ENCODE results near the gene ATP1A1. TPM values are rescaled to one million over a fixed set of nuclear protein-coding genes. Genes with fewer than 3 reads are reported as not detected.

ATP1A1 gene
- polyA plus RNA-seq, 3 donors, result 32.3 to 135 (median 32.7) TPM

- Mint-ChIP-seq H3K4me3 (no peak overlapping the region), H3K27me3 (ENCODE audit: low read depth in 3 of 3) (peaks cover 2 to 3% (median 2%) of the 10 kb centered on the region in 3 donors), H3K27ac (no peak overlapping the region), H3K4me1 (peaks cover 5% of the 10 kb centered on the region), H3K9me3 (no peaks in the 10 kb centered on the region), H3K36me3 (no peaks in the 10 kb centered on the region)
- Histone ChIP-seq H3K4me1 (ENCODE audit: control insufficient read depth in 1 of 2, insufficient read depth in 2 of 2, low read length in 2 of 2) (no peaks in the 10 kb centered on the region), H3K4me2 (replicated peaks; ENCODE audit: extremely low read depth, low read length, poor library complexity, severe bottlenecking) (no peak overlapping the region), H3K79me2 (ENCODE audit: insufficient read depth, low read length) (no peaks in the 10 kb centered on the region), H4K20me1 (ENCODE audit: insufficient read depth, low read length) (no peaks in the 10 kb centered on the region), H3K36me3 (replicated peaks in 1 of 2; ENCODE audit: control insufficient read depth in 1 of 2, insufficient read depth in 2 of 2, low read length in 2 of 2) (no peaks in the 10 kb centered on the region), H3K4me3 (replicated peaks in 1 of 3; ENCODE audit: low read depth in 2 of 3, low read length in 3 of 3) (no peak overlapping the region), H2AFZ (ENCODE audit: insufficient read depth, low read depth, low read length, poor library complexity, severe bottlenecking) (no peak overlapping the region), H3K27me3 (ENCODE audit: control insufficient read depth in 2 of 2, insufficient read depth in 2 of 2, low read length in 2 of 2) (no peaks in the 10 kb centered on the region), H3K27ac (ENCODE audit: low read depth in 1 of 2, low read length in 2 of 2) (no peak overlapping the region), H3K9me3 (replicated peaks in 1 of 2; ENCODE audit: control insufficient read depth in 1 of 2, insufficient read depth in 1 of 2, low read length in 2 of 2) (no peaks in the 10 kb centered on the region), H3K9ac (ENCODE audit: insufficient read depth, low read length, poor library complexity, severe bottlenecking) (no peak overlapping the region)
- no peak for TF ChIP-seq CTCF (IDR thresholded peaks at IDR 0.05)
- intact Hi-C loops (cut with micrococcal nuclease), result loop anchor here in 1 of 2 donors (10.0 kb wide), 1 partner anchor 63 kb away; no protein-coding TSS in a partner anchor
- WGBS (ENCODE audit: insufficient coverage), result no CpG with 5 or more reads among the region's 3 CpGs
- no peak for DNase-seq
Observed at GRCh38 chr1:116361648-116362047, 11.4 kb upstream of the ATP1A1 start.

GRCh38 chr1:116362050-116362449 is 11.0 kb upstream of the ATP1A1 start:
- H3K27me3 ChIP-seq (ENCODE audit: control insufficient read depth in 2 of 2, insufficient read depth in 2 of 2, low read length in 2 of 2), result no peaks in the 10 kb centered on the region
- H4K20me1 ChIP-seq (ENCODE audit: insufficient read depth, low read length), result no peaks in the 10 kb centered on the region
- no peak overlapping the region for H3K9ac ChIP-seq (ENCODE audit: insufficient read depth, low read length, poor library complexity, severe bottlenecking)
- no peak overlapping the region for H3K4me3 ChIP-seq (replicated peaks in 1 of 3; ENCODE audit: low read depth in 2 of 3, low read length in 3 of 3)
- H3K79me2 ChIP-seq (ENCODE audit: insufficient read depth, low read length), result no peaks in the 10 kb centered on the region
- no peaks in the 10 kb centered on the region for H3K4me1 ChIP-seq (ENCODE audit: control insufficient read depth in 1 of 2, insufficient read depth in 2 of 2, low read length in 2 of 2)
- H3K27me3 Mint-ChIP-seq (ENCODE audit: low read depth in 3 of 3), result peaks cover under 1 to 3% (median 2%) of the 10 kb centered on the region in 3 donors
- no peak overlapping the region for H3K4me3 Mint-ChIP-seq
- 94% methylated on average over 4 of the region's 4 CpGs for WGBS (ENCODE audit: insufficient coverage)
- no peaks in the 10 kb centered on the region for H3K9me3 Mint-ChIP-seq
- no peaks in the 10 kb centered on the region for H3K36me3 Mint-ChIP-seq
- no peak overlapping the region for H2AFZ ChIP-seq (ENCODE audit: insufficient read depth, low read depth, low read length, poor library complexity, severe bottlenecking)
- H3K9me3 ChIP-seq (replicated peaks in 1 of 2; ENCODE audit: control insufficient read depth in 1 of 2, insufficient read depth in 1 of 2, low read length in 2 of 2), result no peaks in the 10 kb centered on the region
- no peaks in the 10 kb centered on the region for H3K36me3 ChIP-seq (replicated peaks in 1 of 2; ENCODE audit: control insufficient read depth in 1 of 2, insufficient read depth in 2 of 2, low read length in 2 of 2)
- H3K27ac ChIP-seq (ENCODE audit: low read depth in 1 of 2, low read length in 2 of 2), result no peak overlapping the region
- H3K4me1 Mint-ChIP-seq, result peaks cover under 1% of the 10 kb centered on the region
- H3K27ac Mint-ChIP-seq, result no peak overlapping the region
- intact Hi-C loops (cut with micrococcal nuclease), result loop anchor here in 1 of 2 donors (10.0 kb wide), 1 partner anchor 63 kb away; no protein-coding TSS in a partner anchor
- no peak for TF ChIP-seq CTCF (IDR thresholded peaks at IDR 0.05)
- DNase-seq, result no peak
- H3K4me2 ChIP-seq (replicated peaks; ENCODE audit: extremely low read depth, low read length, poor library complexity, severe bottlenecking), result no peak overlapping the region

All from CD14-positive monocyte (primary cell).